SK-N-SH (cell line): ENCODE data around the gene JAK1. TPM values are rescaled to one million over a fixed set of nuclear protein-coding genes. Genes with fewer than 3 reads are reported as not detected.

Experiments
- CTCF ChIA-PET: fragments of 300-600, 350-600 bp; formaldehyde crosslinking; extraction: SDS; loops from one replicate; lab custom pipeline; 2021; lab: Yijun Ruan, JAX
- POLR2A ChIA-PET: fragments of 350-600 bp; sonication (Branson Sonifier 250); formaldehyde crosslinking; extraction: SDS; loops from one replicate; lab custom pipeline; 2020; ENCODE audit warnings: antibody characterized with exemption, inconsistent platforms; lab: Yijun Ruan, JAX
- DNase-seq: peaks from one replicate; pipeline ENCODE4 v3.0.0; 2012
- H2AFZ ChIP-seq: fragments of 200-600 bp; sonication (generic); 2 replicates; pipeline ENCODE4 v1.8.1; 2016; ENCODE audit warnings: antibody characterized with exemption, mild to moderate bottlenecking, low read depth
- H3F3A ChIP-seq: fragments of 200-600 bp; sonication (generic); replicated peaks from 2 replicates; pipeline ENCODE3; 2016; ENCODE audit warnings: antibody characterized with exemption, mild to moderate bottlenecking; ENCODE audit not compliant: insufficient read depth
- H3K27ac ChIP-seq, 2 experiments: fragments of 200-500 bp in 1 of 2; fragments of 200-600 bp in 1 of 2; sonication (Bioruptor generic) in 1 of 2; sonication (generic), shearing (Covaris generic) in 1 of 2; 2 replicates each; pipeline versions ENCODE4 v1.5.1 to v1.6.1; 2014 to 2016; ENCODE audit warnings: low read depth in 2 of 2, inconsistent platforms in 1 of 2, low read length in 1 of 2, mild to moderate bottlenecking in 1 of 2, mixed read lengths in 1 of 2
- H3K27me3 ChIP-seq: fragments of 200-600 bp; sonication (generic), shearing (Covaris generic); 2 replicates; pipeline ENCODE4 v1.6.1; 2016; ENCODE audit warnings: mixed run types; ENCODE audit not compliant: insufficient read depth
- H3K36me3 ChIP-seq, 2 experiments: fragments of 200-500 bp in 1 of 2; fragments of 200-600 bp in 1 of 2; sonication (Bioruptor generic) in 1 of 2; sonication (generic) in 1 of 2; replicated peaks in 1 of 2; 2 replicates each; pipeline versions ENCODE3 to v1.5.1; 2014 to 2016; ENCODE audit warnings: low read length in 1 of 2, mild to moderate bottlenecking in 1 of 2; ENCODE audit not compliant: insufficient read depth in 2 of 2, control insufficient read depth in 1 of 2
- H3K4me1 ChIP-seq, 2 experiments: fragments of 200-500 bp in 1 of 2; fragments of 200-600 bp in 1 of 2; sonication (Bioruptor generic) in 1 of 2; sonication (generic), shearing (Covaris generic) in 1 of 2; 2 replicates each; pipeline versions ENCODE4 v1.5.1 to v1.6.1; 2014 to 2016; ENCODE audit warnings: low read depth in 1 of 2, low read length in 1 of 2, mixed run types in 1 of 2; ENCODE audit not compliant: insufficient read depth in 2 of 2, control insufficient read depth in 1 of 2
- H3K4me2 ChIP-seq: fragments of 200-600 bp; sonication (generic), shearing (Covaris generic); 2 replicates; pipeline ENCODE4 v1.6.1; 2017; ENCODE audit warnings: mixed run types
- H3K4me3 ChIP-seq, 2 experiments: fragments of 200-500 bp in 1 of 2; fragments of 200-600 bp in 1 of 2; sonication (Bioruptor generic) in 1 of 2; sonication (generic), shearing (Covaris generic) in 1 of 2; 2 replicates each; pipeline versions ENCODE4 v1.5.1 to v1.8.1; 2014 to 2016; ENCODE audit warnings: low read depth in 2 of 2, inconsistent platforms in 1 of 2, low read length in 1 of 2, mild to moderate bottlenecking in 1 of 2, mixed read lengths in 1 of 2, moderate library complexity in 1 of 2
- H3K79me2 ChIP-seq: fragments of 200-600 bp; sonication (generic); 2 replicates; pipeline ENCODE4 v1.8.1; 2017; ENCODE audit warnings: mild to moderate bottlenecking; ENCODE audit not compliant: insufficient read depth
- H3K9ac ChIP-seq: fragments of 200-600 bp; sonication (generic); 2 replicates; pipeline ENCODE4 v1.6.1; 2017; ENCODE audit warnings: mixed run types
- H3K9me2 ChIP-seq: fragments of 200-600 bp; sonication (generic); 2 replicates; pipeline ENCODE4 v1.6.1; 2017; ENCODE audit warnings: mixed run types
- H3K9me3 ChIP-seq: fragments of 200-600 bp; sonication (generic); 2 replicates; pipeline ENCODE4 v1.6.1; 2017; ENCODE audit warnings: mixed run types, mild to moderate bottlenecking, moderate library complexity
- H4K20me1 ChIP-seq: fragments of 200-600 bp; sonication (generic); 2 replicates; pipeline ENCODE4 v1.6.1; 2017; ENCODE audit warnings: mild to moderate bottlenecking, mixed run types; ENCODE audit not compliant: insufficient read depth
- CHD2 ChIP-seq: fragments of 150-350 bp; IDR thresholded peaks from 2 replicates; pipeline ENCODE4 v1.6.1; 2018; ENCODE audit warnings: low read length; ENCODE audit not compliant: partially characterized antibody
- ELF1 ChIP-seq: IDR thresholded peaks from 2 replicates; pipeline ENCODE4 v1.4.0; 2012
- GABPA ChIP-seq: IDR thresholded peaks from 2 replicates; pipeline ENCODE4 v1.4.0; 2012; ENCODE audit warnings: low read depth, mild to moderate bottlenecking
- MXI1 ChIP-seq: IDR thresholded peaks from 2 replicates; pipeline ENCODE4 v1.6.1; 2012; ENCODE audit warnings: mild to moderate bottlenecking, low read depth, low read length, improper control_type of control experiment
- NRF1 ChIP-seq: IDR thresholded peaks from 2 replicates; pipeline ENCODE4 v1.6.1; 2012; ENCODE audit warnings: low read depth, mild to moderate bottlenecking, low read length
- POLR2AphosphoS5 ChIP-seq: IDR thresholded peaks from 2 replicates; pipeline ENCODE4 v1.6.1; 2012; ENCODE audit warnings: low read depth, low read length
- RCOR1 ChIP-seq: fragments of 150-350 bp; IDR thresholded peaks from 2 replicates; pipeline ENCODE4 v1.6.1; 2017; ENCODE audit warnings: antibody characterized with exemption, low read length
- RFX5 ChIP-seq: IDR thresholded peaks from 2 replicates; pipeline ENCODE4 v1.6.1; 2012; ENCODE audit warnings: mild to moderate bottlenecking, improper control_type of control experiment, low read length
- SIN3A ChIP-seq: IDR thresholded peaks from 2 replicates; pipeline ENCODE4 v1.6.1; 2012; ENCODE audit warnings: low read depth, mild to moderate bottlenecking, low read length, moderate library complexity, borderline replicate concordance
- SMC3 ChIP-seq: IDR thresholded peaks from 2 replicates; pipeline ENCODE4 v1.6.1; 2012; ENCODE audit warnings: low read depth, low read length, improper control_type of control experiment
- TAF1 ChIP-seq: IDR thresholded peaks from 2 replicates; pipeline ENCODE4 v1.6.1; 2012; ENCODE audit warnings: low read depth, mild to moderate bottlenecking, low read length, moderate library complexity, borderline replicate concordance
- WGBS: methylation state at CpG from one replicate; pipeline ENCODE4 v1.1.6; 2017; ENCODE audit warnings: low lambda C conversion rate; 5-methylcytosine and 5-hydroxymethylcytosine counted together
- polyA plus RNA-seq, 3 experiments: library from polyadenylated mRNA; depleted of rRNA; stranded (reverse); fragments of >200 nt; gene quantifications; 2 replicates each; pipeline ENCODE4 v1.2.3, GENCODE V29; 2012
- TF ChIP-seq, protein P1 (sequence below): fragments of 150-350 bp; IDR thresholded peaks from 2 replicates; pipeline ENCODE4 v1.6.1; 2017; ENCODE audit warnings: antibody characterized with exemption, low read length, low read depth, borderline replicate concordance
- TF ChIP-seq, protein P2 (sequence below): IDR thresholded peaks from 2 replicates; pipeline ENCODE4 v1.4.0; 2012; ENCODE audit warnings: low read depth
- TF ChIP-seq, protein P3 (sequence below): IDR thresholded peaks from 2 replicates; pipeline ENCODE4 v1.4.0; 2012; ENCODE audit warnings: low read depth, borderline replicate concordance
- TF ChIP-seq, protein P4 (sequence below): IDR thresholded peaks from 2 replicates; pipeline ENCODE4; 2012

JAK1 gene
- polyA plus RNA-seq, 1 of the 3 experiments (the other 2 are of a cell fraction): 47.5 TPM

DNA sequence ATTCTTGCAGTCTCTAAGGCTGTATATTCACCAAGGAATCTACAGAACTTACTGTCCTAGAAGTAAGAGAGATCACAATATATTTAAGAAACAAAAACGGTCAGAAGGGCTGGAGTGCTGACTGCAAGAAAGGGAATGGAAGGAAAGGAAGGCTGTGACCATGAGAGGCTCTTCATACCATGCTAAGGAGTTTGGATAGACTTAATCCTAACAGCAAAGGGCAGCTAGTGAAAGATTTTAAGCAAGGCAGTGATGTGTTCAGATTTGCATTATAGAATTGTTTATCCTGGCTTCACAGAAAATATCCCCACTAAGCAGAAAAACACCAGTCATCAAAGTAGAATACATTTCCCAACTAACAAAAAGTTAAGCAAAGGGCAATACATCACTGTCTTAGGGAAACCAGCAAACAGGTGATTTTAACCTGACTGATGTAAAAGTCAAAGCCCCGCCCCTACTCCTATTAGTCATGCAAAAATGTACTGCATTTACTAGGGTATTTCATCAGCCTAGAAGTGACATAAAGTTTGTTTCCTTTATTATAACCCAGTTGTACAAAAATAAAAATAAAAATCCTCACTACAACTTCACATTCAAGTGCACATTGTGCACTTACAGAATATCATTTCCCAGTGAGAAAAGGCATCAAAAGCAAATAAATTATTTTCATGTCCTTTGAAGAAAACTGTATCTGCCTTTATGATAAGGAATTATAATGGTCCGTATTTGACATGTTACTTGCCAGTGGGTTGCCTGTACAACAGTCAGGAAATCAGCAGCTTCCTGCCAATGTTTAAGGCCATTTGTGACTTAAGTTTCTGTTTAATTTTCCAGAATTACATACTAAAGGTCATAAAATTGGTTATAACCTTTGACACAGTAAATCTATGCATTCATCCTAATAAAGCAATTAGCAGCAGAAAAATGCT, 17.2 kb downstream of the JAK1 start:
- Histone ChIP-seq H3K4me3 (no peak overlapping the region), H3F3A (no peaks in the 10 kb centered on the region), H3K79me2 (peaks cover 98% of the 10 kb centered on the region), H3K27ac (peak overlapping the region in 1 of 2 experiments; percentile 39; a peak in 2 of 4 replicates), H3K27me3 (no peaks in the 10 kb centered on the region), H3K4me1 (peaks cover 2 to 31% of the 10 kb centered on the region in 2 experiments; a peak in 3 of 4 replicates), H3K4me2 (no peak overlapping the region), H3K36me3 (no peaks in the 10 kb centered on the region), H3K9me2 (no peaks in the 10 kb centered on the region), H2AFZ (no peak overlapping the region), H4K20me1 (peaks cover 62% of the 10 kb centered on the region), H3K9ac (no peak overlapping the region), H3K9me3 (no peaks in the 10 kb centered on the region)
- WGBS: 74% methylated on average over 3 of the region's 3 CpGs
- ChIA-PET CTCF (interaction anchor here (1.5 kb wide), 1 partner anchor 9 kb away, joined by 3 read pairs; no protein-coding TSS in a partner anchor), POLR2A (no interaction called here)
- TF ChIP-seq SMC3 (no peak), ELF1 (no peak), TAF1 (no peak), RCOR1 (no peak)
- TF ChIP-seq, protein P1, sequence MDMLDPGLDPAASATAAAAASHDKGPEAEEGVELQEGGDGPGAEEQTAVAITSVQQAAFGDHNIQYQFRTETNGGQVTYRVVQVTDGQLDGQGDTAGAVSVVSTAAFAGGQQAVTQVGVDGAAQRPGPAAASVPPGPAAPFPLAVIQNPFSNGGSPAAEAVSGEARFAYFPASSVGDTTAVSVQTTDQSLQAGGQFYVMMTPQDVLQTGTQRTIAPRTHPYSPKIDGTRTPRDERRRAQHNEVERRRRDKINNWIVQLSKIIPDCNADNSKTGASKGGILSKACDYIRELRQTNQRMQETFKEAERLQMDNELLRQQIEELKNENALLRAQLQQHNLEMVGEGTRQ: no peak
- DNase-seq: no peak

DNA sequence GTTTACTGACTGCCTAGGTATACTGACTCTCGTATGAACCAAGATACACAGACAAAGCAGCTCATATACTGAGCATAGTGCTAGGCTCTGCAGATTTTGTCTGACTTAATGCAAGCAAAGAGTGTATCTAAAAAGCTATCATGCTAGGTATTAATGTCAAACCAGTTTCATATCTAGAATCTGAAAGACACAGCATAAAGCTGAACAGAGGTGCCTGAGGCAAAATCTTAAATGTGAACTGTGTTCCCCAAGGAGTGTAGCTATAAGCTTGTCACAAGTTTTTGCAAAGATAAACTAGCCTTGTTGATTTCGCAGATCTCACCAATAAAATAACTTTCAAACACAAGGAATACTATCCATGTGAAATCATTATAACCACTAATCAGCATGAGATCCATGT, 18.1 kb downstream of the JAK1 start:
- Histone ChIP-seq H3K9me3 (no peaks in the 10 kb centered on the region), H3K9ac (no peak overlapping the region), H3K4me3 (no peak overlapping the region), H3F3A (no peaks in the 10 kb centered on the region), H4K20me1 (peaks cover 53% of the 10 kb centered on the region), H3K36me3 (no peaks in the 10 kb centered on the region), H3K79me2 (peaks cover 98% of the 10 kb centered on the region), H3K27ac (peak overlapping the region in 1 of 2 experiments; percentile 28; a peak in 1 of 4 replicates), H3K9me2 (no peaks in the 10 kb centered on the region), H3K4me1 (peaks cover 2 to 29% of the 10 kb centered on the region in 2 experiments; a peak in 3 of 4 replicates), H3K27me3 (no peaks in the 10 kb centered on the region), H3K4me2 (no peak overlapping the region), H2AFZ (no peak overlapping the region)
- ChIA-PET POLR2A (no interaction called here), CTCF (no interaction called here)
- WGBS: 87% methylated on average over 2 of the region's 2 CpGs
- DNase-seq: no peak
- TF ChIP-seq POLR2AphosphoS5 (no peak), GABPA (no peak), ELF1 (no peak), CHD2 (no peak), RCOR1 (no peak), RFX5 (no peak), MXI1 (no peak), NRF1 (no peak), SIN3A (no peak)
- TF ChIP-seq, protein P2, sequence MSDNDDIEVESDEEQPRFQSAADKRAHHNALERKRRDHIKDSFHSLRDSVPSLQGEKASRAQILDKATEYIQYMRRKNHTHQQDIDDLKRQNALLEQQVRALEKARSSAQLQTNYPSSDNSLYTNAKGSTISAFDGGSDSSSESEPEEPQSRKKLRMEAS: no peak
- TF ChIP-seq, protein P3, sequence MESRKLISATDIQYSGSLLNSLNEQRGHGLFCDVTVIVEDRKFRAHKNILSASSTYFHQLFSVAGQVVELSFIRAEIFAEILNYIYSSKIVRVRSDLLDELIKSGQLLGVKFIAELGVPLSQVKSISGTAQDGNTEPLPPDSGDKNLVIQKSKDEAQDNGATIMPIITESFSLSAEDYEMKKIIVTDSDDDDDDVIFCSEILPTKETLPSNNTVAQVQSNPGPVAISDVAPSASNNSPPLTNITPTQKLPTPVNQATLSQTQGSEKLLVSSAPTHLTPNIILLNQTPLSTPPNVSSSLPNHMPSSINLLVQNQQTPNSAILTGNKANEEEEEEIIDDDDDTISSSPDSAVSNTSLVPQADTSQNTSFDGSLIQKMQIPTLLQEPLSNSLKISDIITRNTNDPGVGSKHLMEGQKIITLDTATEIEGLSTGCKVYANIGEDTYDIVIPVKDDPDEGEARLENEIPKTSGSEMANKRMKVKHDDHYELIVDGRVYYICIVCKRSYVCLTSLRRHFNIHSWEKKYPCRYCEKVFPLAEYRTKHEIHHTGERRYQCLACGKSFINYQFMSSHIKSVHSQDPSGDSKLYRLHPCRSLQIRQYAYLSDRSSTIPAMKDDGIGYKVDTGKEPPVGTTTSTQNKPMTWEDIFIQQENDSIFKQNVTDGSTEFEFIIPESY: no peak
- TF ChIP-seq, protein P4, sequence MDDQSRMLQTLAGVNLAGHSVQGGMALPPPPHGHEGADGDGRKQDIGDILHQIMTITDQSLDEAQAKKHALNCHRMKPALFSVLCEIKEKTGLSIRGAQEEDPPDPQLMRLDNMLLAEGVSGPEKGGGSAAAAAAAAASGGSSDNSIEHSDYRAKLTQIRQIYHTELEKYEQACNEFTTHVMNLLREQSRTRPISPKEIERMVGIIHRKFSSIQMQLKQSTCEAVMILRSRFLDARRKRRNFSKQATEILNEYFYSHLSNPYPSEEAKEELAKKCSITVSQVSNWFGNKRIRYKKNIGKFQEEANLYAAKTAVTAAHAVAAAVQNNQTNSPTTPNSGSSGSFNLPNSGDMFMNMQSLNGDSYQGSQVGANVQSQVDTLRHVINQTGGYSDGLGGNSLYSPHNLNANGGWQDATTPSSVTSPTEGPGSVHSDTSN: no peak
